ENCODE data around the gene NDUFB2.
A peak's percentile ranks its signal among the peaks of the same experiment; 100 is the strongest.

NDUFB2 gene

DNA sequence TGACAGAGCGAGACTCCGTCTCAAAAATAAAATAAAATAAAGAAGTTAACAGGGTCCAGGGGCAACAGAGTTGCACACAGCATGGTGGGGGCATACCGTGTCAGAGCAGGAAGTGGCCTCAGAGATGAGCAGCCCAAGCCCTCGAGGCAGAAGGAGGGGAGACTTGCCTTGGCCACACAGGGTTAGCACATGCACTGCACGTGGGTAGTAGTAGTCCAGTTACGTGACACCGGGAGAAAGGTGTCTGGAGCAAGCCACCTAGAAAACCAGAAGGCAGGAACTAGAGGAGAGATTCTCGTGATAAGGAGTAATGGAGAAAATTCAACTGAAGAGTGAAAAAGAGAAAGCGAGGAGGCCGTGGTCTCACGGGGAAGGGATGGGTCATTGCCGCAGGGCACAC lies 46.1 kb upstream of the NDUFB2 start:
- Histone ChIP-seq H3K79me2 (ENCODE audit: insufficient read depth, low read length) (no peaks in the 10 kb centered on the region), H3K4me2 (ENCODE audit: low read depth, low read length, poor library complexity, severe bottlenecking) (no peak overlapping the region)

DNA sequence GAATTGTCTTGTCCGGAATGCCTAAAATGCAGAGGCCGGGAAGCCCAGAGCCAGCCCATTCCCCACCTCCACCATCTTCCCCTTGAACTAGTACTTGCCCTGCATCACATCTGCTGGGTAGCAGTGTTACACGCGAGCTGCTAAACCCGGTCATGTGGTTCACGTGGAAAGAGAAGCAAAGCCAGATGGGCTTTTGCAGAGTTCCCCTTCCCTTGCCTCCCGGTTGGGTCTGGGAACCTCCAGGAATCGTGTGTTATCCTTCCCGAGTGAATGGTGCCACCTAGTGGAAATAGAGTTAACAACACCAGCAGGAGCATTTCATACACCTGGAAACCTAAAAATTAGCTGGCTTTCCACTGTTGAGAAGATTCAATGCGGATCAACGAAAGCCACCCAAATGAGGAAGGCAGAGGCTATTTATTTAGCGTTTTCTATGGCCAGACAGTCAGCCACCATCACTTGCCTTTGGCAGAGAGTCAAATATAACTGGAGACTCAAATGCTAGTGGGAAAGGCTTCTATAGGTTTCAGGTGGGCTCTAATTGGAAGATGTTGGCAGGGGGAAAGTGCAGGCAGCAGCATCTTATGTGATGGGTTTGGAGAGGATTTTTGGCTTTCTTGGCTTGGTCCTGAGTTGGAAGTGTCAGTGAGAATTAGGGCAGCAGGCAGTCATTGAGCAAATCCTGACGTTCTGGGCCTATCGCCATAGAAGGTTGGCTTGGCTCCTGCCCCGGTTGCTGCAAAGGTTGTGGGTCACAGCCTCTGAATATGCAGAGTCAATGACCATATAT lies 43.0 kb upstream of the NDUFB2 start:
- H3K9me3 ChIP-seq (ENCODE audit: insufficient read depth, low read length), result no peaks in the 10 kb centered on the region
- H4K20me1 ChIP-seq (ENCODE audit: low read depth, low read length), result no peaks in the 10 kb centered on the region
- no peaks in the 10 kb centered on the region for H3K27me3 ChIP-seq (ENCODE audit: low read length)
- H3K9ac ChIP-seq (ENCODE audit: low read length), result no peak overlapping the region
- H3K9me2 ChIP-seq (replicated peaks; ENCODE audit: insufficient read depth, low read length), result no peaks in the 10 kb centered on the region
- H2AFZ ChIP-seq (ENCODE audit: low read depth, low read length, severe bottlenecking), result no peak overlapping the region
- no peaks in the 10 kb centered on the region for H3F3A ChIP-seq (ENCODE audit: insufficient read depth)
- no peaks in the 10 kb centered on the region for H3K79me2 ChIP-seq (ENCODE audit: insufficient read depth, low read length)
- no peak for TF ChIP-seq EZH2phosphoT487 (conservative IDR thresholded peaks at IDR 0.05; ENCODE audit: low read length)
- TF ChIP-seq, protein P1, sequence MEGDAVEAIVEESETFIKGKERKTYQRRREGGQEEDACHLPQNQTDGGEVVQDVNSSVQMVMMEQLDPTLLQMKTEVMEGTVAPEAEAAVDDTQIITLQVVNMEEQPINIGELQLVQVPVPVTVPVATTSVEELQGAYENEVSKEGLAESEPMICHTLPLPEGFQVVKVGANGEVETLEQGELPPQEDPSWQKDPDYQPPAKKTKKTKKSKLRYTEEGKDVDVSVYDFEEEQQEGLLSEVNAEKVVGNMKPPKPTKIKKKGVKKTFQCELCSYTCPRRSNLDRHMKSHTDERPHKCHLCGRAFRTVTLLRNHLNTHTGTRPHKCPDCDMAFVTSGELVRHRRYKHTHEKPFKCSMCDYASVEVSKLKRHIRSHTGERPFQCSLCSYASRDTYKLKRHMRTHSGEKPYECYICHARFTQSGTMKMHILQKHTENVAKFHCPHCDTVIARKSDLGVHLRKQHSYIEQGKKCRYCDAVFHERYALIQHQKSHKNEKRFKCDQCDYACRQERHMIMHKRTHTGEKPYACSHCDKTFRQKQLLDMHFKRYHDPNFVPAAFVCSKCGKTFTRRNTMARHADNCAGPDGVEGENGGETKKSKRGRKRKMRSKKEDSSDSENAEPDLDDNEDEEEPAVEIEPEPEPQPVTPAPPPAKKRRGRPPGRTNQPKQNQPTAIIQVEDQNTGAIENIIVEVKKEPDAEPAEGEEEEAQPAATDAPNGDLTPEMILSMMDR (IDR thresholded peaks at IDR 0.05; ENCODE audit: insufficient read depth, low read length, poor library complexity, severe bottlenecking), result peak; percentile 71
- H3K4me3 ChIP-seq (ENCODE audit: insufficient read depth, low read length, poor library complexity, severe bottlenecking), result no peak overlapping the region
- no peaks in the 10 kb centered on the region for H3K36me3 ChIP-seq (ENCODE audit: low read length)
- no peak overlapping the region for H3K27ac ChIP-seq (ENCODE audit: low read depth, low read length)
- no peak overlapping the region for H3K4me2 ChIP-seq (ENCODE audit: low read depth, low read length, poor library complexity, severe bottlenecking)

More for the DNA sequence above, 46.1 kb upstream of the NDUFB2 start:
- Histone ChIP-seq H3F3A (ENCODE audit: insufficient read depth) (no peaks in the 10 kb centered on the region), H3K9ac (ENCODE audit: low read length) (no peak overlapping the region), H3K9me2 (replicated peaks; ENCODE audit: insufficient read depth, low read length) (no peaks in the 10 kb centered on the region), H3K36me3 (ENCODE audit: low read length) (no peaks in the 10 kb centered on the region), H3K27me3 (ENCODE audit: low read length) (no peaks in the 10 kb centered on the region), H3K9me3 (ENCODE audit: insufficient read depth, low read length) (no peaks in the 10 kb centered on the region), H2AFZ (ENCODE audit: low read depth, low read length, severe bottlenecking) (no peak overlapping the region), H3K27ac (ENCODE audit: low read depth, low read length) (no peak overlapping the region), H3K4me3 (ENCODE audit: insufficient read depth, low read length, poor library complexity, severe bottlenecking) (no peak overlapping the region), H4K20me1 (ENCODE audit: low read depth, low read length) (no peaks in the 10 kb centered on the region)
- TF ChIP-seq, protein P1 (IDR thresholded peaks at IDR 0.05; ENCODE audit: insufficient read depth, low read length, poor library complexity, severe bottlenecking), result no peak
- no peak for TF ChIP-seq EZH2phosphoT487 (conservative IDR thresholded peaks at IDR 0.05; ENCODE audit: low read length)

DNA sequence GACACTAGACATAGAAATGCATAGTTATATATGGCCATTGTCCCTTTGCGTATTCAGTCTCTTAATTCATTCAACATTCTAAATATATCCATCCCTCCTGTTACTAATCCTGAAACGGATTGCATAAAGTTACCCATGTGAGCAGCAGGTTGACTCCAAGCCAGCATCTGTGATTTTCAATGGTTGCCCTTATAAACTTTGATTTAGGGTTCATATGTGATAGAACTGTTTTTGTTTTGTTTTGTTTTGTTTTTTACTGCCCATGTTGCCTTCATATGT lies 42.5 kb upstream of the NDUFB2 start:
- no peaks in the 10 kb centered on the region for H3K27me3 ChIP-seq (ENCODE audit: low read length)
- TF ChIP-seq EZH2phosphoT487 (conservative IDR thresholded peaks at IDR 0.05; ENCODE audit: low read length), result no peak
- TF ChIP-seq, protein P1 (IDR thresholded peaks at IDR 0.05; ENCODE audit: insufficient read depth, low read length, poor library complexity, severe bottlenecking), result no peak
- no peaks in the 10 kb centered on the region for H3K9me2 ChIP-seq (replicated peaks; ENCODE audit: insufficient read depth, low read length)

More for the DNA sequence above, 42.5 kb upstream of the NDUFB2 start:
- Histone ChIP-seq H3K36me3 (ENCODE audit: low read length) (no peaks in the 10 kb centered on the region), H3F3A (ENCODE audit: insufficient read depth) (no peaks in the 10 kb centered on the region), H3K4me3 (ENCODE audit: insufficient read depth, low read length, poor library complexity, severe bottlenecking) (no peak overlapping the region), H3K9ac (ENCODE audit: low read length) (no peak overlapping the region), H2AFZ (ENCODE audit: low read depth, low read length, severe bottlenecking) (no peak overlapping the region), H3K27ac (ENCODE audit: low read depth, low read length) (no peak overlapping the region), H3K79me2 (ENCODE audit: insufficient read depth, low read length) (no peaks in the 10 kb centered on the region), H3K4me2 (ENCODE audit: low read depth, low read length, poor library complexity, severe bottlenecking) (no peak overlapping the region), H3K9me3 (ENCODE audit: insufficient read depth, low read length) (no peaks in the 10 kb centered on the region), H4K20me1 (ENCODE audit: low read depth, low read length) (no peaks in the 10 kb centered on the region)

All from SU-DHL-6 (cell line).